Measurements from ENCODE around the gene CYP2A6.
"Not testable (repeated sequence)": the region's sequence is repeated elsewhere in the genome, so short reads cannot be mapped to it uniquely, and the experiment has no call there.

The CYP2A6 gene, protein sequence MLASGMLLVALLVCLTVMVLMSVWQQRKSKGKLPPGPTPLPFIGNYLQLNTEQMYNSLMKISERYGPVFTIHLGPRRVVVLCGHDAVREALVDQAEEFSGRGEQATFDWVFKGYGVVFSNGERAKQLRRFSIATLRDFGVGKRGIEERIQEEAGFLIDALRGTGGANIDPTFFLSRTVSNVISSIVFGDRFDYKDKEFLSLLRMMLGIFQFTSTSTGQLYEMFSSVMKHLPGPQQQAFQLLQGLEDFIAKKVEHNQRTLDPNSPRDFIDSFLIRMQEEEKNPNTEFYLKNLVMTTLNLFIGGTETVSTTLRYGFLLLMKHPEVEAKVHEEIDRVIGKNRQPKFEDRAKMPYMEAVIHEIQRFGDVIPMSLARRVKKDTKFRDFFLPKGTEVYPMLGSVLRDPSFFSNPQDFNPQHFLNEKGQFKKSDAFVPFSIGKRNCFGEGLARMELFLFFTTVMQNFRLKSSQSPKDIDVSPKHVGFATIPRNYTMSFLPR

DNA sequence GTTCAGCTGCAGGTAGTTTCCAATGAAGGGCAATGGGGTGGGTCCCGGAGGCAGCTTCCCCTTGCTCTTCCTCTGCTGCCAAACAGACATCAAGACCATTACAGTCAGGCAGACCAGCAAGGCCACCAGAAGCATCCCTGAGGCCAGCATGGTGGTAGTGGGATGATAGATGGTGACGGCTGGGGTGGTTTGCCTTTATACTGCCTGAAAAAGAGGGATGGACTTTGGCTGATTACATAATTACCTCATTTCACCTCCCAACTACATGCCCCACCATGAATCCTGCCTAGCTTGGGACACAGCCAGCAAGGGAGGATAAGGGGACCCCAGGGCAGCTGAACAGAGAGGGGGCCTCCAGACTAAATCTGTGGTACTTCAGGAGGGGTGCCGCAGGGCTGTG is at the start of gene CYP2A6:
TSS of gene CYP2A6 (minus strand) at position 171 of the 400 bp plus-strand sequence. CDS start at position 150, 21 bp downstream.
- DNase-seq (ENCODE audit: low spot score), result not testable (repeated sequence)

- not testable (repeated sequence) for DNase-seq (ENCODE audit: low spot score)
Measured at GRCh38 chr19:40899964-40900363, 49.7 kb upstream of the CYP2A6 start.

DNA sequence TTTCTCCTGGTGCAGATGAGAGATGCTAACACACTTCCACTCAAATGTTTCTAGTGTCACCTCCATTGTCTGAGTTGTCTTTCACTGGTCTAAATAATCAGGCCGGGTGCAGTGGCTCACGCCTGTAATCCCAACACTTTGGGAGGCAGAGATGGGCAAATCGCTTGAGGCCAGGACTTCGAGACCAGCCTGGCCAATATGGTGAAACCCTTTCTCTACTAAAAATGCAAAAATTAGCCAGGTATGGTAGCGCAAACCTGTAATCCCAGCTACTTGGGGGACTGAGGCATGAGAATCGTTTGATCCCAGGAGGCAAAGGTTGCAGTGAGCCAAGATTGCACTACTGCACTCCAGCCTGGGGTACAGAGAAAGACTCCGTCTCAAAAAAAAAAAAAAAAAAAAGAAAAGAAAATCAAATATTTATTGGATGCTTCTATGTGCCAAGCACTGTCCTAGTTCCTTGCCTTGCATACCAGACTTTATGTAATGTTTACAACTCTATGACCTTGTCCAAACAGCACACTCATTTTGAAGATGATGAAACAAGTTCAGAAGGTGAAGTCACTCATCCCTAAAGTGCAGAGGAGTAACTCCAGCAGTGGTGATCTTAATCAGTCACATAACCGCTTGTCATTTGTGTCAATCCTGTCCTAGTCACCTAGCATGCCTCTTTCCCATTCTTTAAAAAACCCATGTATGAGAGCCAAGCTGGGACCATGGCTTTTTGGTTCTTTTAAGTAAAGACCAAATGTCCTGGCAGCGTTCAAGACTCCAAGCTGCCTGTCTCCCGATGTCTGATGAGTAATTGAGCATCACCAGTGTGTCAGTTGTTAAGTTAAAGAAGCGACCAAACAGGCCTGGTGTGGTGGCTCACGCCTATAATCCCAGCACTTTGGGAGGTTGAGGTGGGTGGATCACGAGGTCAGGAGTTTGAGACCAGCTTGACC is 46.9 kb upstream of the CYP2A6 start:
- not testable (repeated sequence) for DNase-seq (ENCODE audit: low spot score)

GRCh38 chr19:40896418-40896796 is 46.2 kb upstream of the CYP2A6 start:
- no peak for DNase-seq (ENCODE audit: low spot score)

DNA sequence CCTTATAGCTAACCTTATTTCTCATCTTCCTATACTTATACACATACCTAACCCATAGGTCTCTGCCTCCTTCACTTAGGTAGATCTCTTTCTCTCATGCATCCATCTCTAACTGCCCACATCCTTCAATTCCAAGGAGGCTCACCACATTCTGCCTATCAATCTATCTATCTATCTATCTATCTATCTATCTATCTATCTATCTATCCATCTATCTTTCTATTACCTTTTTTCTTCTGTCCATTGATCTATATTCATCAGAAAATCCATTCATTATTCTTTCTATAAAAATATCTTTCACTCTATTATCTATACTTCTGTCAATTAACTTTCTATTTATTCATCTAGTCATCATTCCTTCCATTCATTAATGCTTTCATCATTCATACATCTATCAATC is 42.9 kb upstream of the CYP2A6 start:
- no peak for DNase-seq (ENCODE audit: low spot score)

- no peak for DNase-seq (ENCODE audit: low spot score)
Measured at GRCh38 chr19:40889366-40889765, 39.1 kb upstream of the CYP2A6 start.

- DNase-seq (ENCODE audit: low spot score), result no peak
Measured at GRCh38 chr19:40888191-40888590, 37.9 kb upstream of the CYP2A6 start.

DNA sequence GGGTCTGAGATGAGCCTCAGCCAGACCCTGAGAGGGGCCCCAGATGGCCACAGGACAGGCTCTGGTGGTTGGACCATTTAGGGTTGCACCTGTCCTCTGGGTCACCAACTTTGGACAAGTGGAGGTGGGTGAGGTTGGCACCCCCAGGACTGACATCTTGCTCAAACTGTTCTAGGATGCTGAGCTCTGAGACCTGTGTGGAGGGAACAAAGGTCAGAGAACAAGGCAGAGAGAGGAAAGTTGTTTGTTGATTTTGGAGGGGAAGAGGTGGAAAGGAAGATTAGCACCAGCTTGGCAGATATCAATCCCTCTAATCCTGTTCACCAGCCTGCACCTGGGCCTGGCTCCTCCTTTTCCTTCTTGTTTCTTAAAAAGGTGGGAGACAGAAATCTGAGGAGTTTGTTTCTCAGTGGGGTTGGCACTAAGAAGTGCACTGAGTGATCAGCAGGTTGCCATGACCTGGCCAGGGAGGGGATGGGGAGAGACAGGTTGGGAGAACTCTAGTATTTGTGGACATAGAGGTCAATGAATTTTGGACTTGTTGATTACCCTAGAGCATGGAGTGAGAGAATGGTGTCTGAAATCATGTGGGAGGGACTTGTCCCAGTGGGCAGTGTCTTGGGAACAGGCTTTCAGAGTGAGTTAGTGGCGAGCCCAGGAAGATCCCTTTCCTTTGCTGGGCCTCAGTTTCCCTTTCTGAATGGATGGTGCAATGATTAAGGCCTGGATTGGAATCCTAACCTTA is 34.1 kb upstream of the CYP2A6 start:
- not testable (repeated sequence) for DNase-seq (ENCODE audit: low spot score)

GRCh38 chr19:40882062-40882461 is 31.8 kb upstream of the CYP2A6 start, which contains the start of gene CYP2A7:
CYP2A7 (minus strand) TSS chr19:40882231; CDS start chr19:40882210, 21 bp downstream.
- DNase-seq (ENCODE audit: low spot score), result not testable (repeated sequence)

DNA sequence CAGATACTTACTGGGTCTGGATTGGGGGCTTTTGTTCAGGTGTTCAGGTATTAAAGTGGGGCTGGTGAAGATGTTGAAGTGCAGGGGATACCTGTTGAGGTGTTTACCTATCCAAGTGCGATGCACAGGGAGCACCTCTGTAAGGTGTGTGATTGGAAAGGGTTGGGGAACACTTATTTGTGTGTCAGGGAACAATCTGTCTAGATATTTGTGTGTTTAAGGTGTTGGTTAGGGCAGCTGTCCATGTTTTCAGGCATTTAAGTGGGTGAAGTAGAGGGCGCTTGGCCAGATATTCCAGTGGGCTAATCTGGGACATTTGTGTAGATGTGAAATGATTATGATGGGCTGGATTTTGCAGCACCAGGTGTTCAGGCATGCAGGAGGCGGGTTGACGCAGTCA is 29.1 kb upstream of the CYP2A6 start:
- DNase-seq (ENCODE audit: low spot score), result not testable (repeated sequence)

DNA sequence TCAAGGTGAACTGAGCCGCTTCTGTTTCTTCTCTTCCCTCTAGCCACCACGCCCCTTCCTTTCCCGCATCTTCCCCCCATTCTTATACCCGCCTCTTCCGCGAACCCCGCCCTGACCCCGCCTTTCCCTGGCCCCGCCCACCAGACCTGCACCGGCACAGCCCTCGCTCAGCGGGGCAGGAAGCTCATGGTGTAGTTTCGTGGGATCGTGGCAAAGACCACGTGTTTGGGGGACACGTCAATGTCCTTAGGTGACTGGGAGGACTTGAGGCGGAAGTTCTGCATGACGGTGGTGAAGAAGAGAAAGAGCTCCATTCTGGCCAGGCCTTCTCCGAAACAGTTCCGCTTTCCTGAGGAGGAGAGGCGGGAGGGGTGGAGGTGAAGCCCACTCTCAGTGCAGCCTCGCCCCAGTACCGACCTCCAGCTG is 25.3 kb upstream of the CYP2A6 start:
- not testable (repeated sequence) for DNase-seq (ENCODE audit: low spot score)

GRCh38 chr19:40874874-40875273 is 24.6 kb upstream of the CYP2A6 start:
- DNase-seq (ENCODE audit: low spot score), result not testable (repeated sequence)

- DNase-seq (ENCODE audit: low spot score), result not testable (repeated sequence)
Measured at GRCh38 chr19:40873873-40874272, 23.6 kb upstream of the CYP2A6 start.

DNA sequence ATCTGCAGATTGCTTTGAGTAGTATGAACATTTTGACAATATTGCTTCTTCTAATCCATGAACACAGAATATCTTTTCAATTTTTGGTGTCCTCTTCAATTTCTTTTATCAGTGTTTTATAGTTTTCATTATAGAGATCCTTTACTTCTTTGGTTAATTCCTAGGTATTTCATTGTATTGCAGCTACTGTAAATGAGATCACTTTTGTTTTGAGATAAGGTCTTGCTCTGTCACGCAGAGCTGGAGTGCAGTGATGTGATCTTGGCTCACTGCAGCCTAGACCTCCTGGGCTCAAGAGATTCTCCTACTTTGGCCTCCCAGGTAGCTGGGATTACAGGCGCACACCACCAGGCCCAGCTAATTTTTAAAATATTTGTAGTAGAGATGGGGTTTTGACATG is 22.0 kb upstream of the CYP2A6 start:
- DNase-seq (ENCODE audit: low spot score), result no peak

- no peak for DNase-seq (ENCODE audit: low spot score)
Measured at GRCh38 chr19:40867701-40868100, 17.5 kb upstream of the CYP2A6 start.

GRCh38 chr19:40864739-40865496 is 14.7 kb upstream of the CYP2A6 start:
- DNase-seq (ENCODE audit: low spot score), result not testable (repeated sequence)

DNA sequence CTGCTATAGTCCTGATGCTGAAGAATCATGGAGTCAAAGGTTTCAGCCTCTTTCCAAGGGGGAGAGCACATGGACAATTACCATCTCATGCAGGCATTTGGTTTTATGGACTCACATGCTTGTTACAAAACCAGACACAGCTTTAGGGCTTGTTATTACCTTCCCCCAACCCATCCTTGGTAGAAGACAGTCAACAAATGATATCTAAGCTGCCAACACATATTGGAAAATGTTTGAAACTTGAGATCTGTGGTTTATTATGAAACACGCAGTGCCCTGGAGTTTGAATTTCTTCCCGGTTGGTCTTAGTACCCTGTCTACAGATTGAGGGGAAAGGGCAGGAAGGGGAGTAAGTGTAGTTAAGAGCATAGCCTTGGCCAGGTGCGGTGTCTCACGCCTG is 12.5 kb upstream of the CYP2A6 start:
- no peak for DNase-seq (ENCODE audit: low spot score)

DNA sequence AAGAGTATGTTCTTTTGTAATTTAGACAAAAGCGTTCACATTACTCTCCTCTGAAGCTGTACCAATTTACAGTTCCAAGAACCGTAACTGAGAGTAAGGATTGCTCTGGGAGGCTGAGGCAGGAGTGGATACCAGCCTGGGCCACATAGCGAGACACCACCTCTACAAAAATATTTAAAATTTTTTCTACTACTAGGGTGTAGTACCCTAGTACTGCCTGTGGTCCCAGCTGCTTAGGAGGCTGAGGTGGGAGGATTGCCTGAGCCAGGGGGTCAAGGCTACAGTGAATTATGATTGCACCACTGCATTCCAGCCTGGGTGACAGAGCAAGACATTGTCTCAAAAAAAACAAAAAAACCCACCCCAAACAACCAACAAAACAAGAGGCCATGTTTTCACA is 12.1 kb upstream of the CYP2A6 start:
- no peak for DNase-seq (ENCODE audit: low spot score)

DNA sequence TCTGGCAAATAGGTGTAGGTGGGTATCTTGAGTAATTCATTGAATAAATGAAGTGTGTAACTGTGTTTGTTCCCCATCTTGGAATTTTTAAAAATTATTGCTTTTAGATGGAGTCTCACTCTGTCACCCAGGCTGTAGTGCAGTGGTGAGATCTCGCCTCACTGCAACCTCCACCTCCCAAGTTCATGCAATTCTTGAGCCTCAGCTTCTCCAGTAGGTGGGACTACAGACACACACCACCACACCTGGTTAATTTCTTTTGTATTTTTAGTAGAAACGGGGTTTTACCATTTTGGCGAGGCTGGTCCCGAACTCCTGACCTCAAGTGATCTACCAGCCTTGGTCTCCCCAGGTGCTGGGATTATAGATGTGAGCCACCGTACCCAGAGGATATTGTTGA is 7.9 kb upstream of the CYP2A6 start:
- no peak for DNase-seq (ENCODE audit: low spot score)

GRCh38 chr19:40852467-40853152 is 2.4 kb upstream of the CYP2A6 start:
- DNase-seq (ENCODE audit: low spot score), result not testable (repeated sequence)
